Activated CD8-positive, alpha-beta memory T cell treated with anti-CD3 and anti-CD28 coated beads, Interleukin-2, amount 50 U/mL, for 1 hour (primary cell): ENCODE measurements around the gene APP.
"Not testable (repeated sequence)": the region's sequence is repeated elsewhere in the genome, so short reads cannot be mapped to it uniquely, and the experiment has no call there.

ENCODE experiments used
- DNase-seq: peaks from one replicate; pipeline ENCODE4 v3.0.0-alpha.2; 2020; ENCODE audit errors: extremely low read depth

APP gene

DNA sequence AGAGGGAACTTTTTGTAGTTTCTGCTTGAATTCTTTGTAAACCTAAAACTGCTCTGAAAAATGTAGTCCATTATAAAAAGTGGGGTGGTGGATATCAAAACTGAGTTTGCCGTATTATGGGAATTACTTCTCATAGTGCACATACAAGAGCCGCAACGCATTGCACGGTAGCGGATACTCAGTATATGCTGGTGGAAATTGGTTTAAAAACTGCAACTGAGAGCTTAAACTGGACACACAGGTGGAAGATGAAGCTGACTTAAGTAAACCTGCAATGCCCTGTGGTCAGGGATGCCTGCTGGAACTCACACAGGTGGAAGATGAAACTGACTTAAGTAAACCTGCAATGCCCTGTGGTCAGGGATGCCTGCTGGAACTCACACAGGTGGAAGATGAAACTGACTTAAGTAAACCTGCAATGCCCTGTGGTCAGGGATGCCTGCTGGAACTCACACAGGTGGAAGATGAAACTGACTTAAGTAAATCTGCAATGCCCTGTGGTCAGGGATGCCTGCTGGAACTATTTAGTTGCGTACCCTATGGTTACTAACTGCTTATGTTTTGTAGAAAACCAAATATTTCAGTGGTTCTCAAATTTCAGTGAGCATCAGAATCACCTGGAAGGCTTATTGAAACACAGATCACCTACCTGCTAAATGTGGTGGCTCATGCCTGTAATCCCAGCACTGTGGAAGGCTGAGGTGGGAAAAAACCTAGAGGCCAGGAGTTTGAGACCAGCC is 147.8 kb downstream of the APP start:
- DNase-seq, result not testable (repeated sequence)

DNA sequence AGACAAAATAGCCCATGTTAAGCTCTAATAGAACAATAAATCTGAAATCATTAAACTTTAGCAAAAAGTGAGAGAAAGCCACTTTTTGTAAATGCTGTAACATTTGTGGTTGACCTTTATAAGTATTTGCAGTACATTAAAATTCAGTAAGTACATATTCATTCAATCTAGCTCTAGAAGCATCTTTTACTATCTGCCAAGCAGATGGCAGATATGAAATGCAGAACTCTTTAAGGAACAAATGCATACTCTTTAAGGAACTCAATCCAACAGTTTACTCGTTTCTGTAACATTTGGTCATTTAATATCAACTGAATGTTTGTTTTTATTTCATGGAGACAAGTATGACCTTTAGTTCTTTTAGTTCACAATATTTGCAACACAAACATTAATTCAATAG is 150.1 kb downstream of the APP start:
- DNase-seq, result no peak

DNA sequence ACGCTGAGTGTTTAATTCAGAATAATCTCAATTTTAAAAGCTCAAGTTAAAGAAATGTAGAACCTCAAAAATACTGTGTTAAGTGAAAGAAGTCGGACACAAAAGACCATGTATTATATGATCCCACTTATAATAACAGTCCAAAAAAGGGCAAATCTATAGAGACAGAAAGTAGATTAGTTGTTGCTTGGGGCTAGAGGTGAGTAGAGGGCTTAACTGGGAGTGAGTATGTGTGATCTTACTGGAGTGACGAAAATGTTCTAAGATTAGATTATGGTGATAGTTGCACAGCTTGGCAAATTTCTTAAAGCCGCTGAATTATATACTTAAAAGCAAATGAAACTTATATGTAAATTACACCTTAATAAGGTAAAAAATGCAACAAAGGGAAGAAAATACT is 150.5 kb downstream of the APP start:
- no peak for DNase-seq

DNA sequence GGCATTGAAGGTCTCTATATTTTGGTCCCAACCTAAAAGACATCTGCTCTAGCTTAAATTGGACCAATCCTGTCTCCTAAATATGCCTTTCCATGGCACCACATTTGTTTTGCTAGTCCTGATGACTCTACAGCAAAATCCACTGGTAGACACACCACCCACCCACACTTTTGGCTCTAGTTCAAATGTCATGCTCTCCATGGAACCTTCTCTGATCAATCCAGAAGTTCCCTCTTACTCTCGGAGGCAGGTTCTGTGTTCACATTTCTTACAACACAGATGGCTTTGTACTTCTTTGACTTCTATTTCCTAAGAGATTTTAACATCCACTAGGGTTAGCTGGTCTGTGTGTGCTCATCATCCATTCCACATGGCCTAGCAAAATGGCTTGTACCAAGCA is 151.3 kb downstream of the APP start:
- no peak for DNase-seq

DNA sequence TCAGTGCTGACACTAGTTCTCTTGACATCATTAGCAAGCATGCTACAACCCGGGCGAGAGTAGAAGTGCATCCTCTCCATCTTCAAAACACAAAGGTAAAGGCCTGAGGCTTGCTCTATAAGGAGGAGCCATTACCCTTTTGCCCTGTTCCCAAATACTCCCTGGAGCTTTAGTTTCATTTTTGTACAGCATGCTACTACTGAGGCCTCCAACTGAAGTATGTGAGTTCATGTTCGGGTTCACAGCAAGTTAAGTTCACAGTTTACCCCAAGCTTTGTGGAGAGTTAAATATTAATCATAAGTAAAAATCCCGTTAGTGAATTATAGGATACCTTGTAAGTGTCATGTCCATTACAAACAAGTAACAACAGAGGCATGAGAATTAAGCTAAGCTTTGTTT is 156.6 kb downstream of the APP start:
- no peak for DNase-seq

DNA sequence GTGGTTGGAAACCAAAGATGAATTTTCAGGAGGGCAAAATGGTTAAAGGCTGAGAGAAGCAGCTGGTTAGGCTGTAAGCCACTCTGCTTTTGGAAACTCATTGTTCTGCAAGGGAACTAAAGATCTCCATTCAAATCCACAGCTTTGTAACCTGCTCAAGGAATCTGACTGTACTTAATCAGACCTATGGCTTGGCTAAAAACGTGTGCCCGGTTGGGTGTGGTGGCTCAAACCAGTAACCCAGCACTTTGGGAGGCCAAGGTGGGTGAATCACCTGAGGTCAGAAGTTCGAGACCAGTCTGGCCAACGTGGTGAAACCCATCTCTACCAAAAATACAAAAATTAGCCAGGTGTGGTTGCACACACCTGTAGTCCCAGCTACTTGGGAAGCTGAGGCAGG is 158.1 kb downstream of the APP start:
- DNase-seq, result not testable (repeated sequence)

DNA sequence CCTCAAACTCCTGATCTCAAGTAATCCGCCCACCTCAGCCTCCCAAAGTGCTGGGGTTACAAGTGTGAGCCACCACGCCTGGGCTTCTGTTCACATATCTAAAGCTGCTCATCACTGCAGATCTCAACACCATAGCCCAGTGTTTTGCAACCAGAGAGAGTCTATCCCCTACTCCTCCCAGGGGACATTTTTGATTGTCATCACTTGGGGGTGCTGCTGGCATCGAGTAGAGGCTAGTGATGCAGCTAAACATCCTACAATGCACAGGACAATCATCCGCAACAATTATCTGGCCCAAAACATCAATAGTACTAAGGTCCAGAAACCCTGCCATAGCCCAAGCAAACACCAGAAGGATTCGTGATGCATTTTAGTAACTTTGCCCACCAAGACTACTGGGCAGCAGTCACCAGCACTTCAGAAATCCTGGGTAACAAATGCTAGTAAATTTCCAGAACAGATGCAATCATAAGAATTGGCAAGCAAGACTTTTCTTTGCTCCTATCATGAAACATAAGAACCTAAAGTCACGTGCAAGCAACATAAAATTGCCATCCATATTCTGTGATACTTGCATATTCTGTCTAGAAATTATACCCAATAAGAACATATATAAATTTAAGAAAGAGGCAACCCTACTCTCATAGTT is 159.2 kb downstream of the APP start:
- DNase-seq, result no peak

DNA sequence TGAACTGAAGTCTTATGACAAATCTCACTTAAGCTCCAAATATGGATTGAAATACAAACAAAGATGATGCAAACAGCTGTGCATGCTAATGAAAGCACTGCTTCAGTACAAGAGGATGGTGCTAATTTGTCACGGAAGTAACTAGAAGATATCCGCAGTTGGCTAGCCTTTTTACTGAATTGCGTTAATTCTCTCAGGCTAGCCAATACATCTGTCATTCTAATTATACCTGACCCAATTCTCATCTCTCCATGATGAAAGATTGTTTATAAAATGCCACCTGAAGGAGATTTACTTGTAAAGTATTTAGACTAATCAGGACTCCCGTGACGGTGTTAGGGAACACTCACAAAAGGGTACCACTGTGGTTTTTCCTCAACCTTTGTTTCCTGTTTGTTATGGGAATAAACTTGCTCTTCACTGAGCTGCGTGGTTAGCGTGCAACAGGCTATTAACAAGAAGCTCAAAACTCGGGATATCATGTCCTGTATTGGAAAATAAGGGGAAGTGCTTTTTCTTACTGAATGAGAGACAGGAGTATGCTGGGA is 162.5 kb downstream of the APP start:
- DNase-seq, result no peak

DNA sequence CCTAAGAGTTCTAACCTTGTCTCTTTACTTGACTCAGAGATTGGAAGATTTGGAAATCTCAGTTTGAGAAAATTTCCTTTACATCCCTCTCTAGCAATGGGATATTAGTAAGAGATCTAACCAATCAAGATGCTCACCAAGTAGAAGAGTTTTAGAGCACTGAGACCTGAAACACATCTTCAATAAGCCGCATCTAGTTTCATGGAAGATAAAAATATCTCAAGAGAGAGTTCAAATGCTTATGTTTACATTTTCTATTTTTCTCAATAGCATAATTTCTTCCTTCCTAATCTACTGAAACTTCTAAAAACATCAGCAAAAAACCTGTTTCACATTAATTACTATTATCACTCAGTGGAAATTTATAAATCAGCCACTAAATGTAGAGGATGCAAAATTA is 165.1 kb downstream of the APP start:
- DNase-seq, result no peak

DNA sequence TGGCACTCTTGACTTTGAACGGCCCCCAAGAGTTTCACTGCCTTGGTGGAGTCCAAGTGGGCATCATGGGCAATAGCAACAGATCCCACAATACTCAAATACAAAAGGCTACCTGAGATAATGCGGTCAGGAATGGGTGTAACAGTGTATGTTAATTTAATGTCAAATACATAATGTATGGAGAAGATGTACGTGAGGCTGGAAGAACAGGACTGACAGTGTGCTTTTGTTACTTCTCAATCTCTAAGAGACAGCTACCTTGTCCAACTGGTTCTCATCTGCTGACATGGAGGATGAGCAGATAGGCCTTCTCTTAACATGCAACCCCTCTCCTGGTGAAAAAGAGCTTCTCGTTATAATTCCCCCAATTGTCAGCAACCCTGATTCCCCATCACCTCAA is 167.2 kb downstream of the APP start:
- no peak for DNase-seq

DNA sequence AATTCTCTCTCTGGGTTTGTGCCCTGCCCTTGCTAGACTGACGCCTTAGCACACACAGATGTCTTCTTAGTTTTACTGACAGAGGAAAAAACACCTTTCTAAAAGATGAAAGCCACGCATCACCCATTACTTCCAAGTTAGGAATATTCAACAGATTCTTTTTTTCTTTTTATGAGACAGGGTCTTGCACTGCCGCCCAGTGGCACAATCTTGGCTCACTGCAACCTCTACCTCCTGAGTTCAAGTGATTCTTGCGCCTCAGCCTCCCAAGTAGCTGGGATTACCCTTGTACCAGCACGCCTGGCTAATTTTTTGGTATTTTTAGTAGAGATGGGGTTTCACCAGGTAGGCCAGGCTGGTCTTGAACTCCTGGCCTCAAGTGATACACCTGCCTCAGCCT is 169.2 kb downstream of the APP start:
- DNase-seq, result no peak

DNA sequence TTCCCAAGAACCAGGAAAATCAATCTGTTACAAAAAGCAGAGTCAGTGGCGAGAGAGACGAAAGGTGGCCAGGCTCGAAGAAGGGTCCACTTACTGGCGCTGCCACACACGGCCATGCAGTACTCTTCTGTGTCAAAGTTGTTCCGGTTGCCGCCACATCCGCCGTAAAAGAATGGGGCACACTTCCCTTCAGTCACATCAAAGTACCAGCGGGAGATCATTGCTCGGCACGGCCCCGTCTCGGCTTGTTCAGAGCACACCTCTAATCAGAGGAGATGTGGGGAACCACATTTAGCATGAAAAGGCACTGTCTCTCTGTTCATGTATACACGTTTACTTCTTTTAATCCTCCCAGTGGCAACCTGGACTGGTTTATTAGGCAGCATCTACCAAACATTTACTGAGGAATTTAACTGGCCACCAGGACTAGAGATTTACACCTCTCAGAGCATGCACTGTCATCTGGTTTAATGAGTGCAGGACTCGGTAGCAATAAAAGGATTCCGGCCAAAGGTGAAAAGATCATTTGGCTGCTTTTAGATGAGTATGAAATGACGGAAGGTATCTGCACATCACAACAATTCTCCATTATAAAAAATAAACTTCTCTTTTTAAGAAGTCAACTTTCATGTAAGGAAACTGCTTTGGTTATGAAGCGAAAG is 170.5 kb downstream of the APP start:
- no peak for DNase-seq

DNA sequence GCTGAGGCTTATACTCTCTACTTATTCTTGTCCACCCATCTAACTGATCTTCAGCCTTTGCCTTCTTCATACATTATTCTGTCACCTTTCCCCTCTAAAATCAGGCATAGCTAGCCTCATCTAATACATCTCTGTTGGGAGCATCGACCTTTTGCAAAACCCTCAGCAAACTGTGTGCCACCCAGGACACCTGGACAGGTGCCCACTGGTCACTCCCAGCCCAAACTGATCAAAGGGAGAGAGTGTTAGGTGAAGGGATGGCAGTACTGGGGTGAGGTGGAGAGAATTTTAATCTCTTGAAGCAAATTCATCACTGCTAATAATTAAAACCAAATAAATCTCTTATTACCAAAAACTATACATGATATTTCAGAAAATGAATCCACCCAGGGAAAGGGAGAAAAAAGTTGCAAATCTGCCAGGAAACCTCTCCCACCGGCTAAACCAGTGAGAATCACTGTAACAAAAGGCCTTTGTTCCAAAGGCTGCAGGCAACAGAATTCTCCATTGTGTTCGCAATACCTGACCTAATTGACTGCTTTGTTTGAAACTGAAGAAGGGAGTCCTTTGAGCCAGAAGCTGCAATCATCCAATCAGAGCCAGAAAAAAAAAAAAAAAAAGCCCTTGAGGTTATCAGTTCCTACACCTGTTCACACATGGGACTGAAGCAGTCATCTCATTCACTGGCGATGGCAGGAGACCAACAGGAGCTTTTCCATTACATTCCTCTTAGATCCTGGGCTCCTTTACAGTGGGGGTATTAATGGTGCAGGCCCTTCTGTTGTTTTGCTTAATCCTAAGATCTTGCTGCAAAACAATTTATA is 172.6 kb downstream of the APP start:
- DNase-seq, result no peak

DNA sequence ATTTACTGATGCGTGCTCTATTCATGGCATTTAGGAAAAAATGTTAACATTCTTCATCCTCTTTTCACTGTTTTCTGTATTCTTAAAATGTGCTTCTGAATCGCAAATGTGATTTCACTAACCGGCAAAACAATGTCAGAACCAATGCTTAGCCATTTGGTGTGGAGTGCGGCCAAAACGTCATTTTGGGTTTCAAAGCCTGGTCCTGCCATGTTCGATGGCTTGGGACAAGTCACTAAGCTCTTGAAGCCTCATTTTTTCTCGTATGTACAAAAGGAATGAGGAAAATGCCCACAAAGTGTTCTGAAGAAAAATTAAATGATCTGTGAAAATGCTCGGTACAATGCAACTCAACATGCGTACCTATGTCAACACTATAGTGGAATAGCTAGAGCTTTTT is 175.3 kb downstream of the APP start:
- DNase-seq, result no peak

DNA sequence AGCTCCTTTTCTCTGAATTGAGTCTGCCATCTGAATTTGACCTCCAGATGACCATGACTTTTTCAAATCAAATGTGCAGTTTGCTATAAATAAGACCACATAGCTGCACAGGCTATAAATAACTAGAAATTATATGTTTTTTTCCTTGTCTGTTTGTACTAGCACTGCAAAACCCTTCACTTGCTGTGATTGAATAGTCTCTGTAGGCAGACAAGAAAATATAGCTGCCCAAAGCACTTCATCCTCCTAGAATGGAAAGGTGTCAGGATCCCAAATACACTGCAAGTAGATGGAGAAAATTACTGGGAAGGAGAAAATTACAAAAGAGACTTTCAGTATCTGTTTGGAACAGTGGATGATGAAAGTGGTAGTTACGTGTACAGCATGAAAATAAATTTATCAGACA is 175.8 kb downstream of the APP start:
- DNase-seq, result no peak

DNA sequence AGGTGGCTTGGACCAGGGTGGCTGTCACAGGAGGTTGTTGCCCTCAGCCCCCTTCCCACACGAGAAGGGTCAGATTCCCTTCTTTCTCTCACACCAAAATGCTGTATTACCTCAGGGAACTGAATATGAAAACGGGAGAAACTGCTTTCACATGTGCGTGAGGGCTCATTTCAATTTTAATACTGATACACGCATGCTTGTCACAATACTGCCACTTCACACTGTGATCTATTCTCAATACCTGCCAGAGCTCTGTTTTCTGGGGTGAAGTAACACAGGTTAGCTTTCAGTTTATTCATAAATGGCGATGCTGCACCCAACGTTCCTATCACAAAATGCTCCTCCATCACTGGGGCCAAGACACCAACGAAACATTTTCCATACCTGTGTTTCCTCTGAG is 181.8 kb downstream of the APP start:
- DNase-seq, result no peak

DNA sequence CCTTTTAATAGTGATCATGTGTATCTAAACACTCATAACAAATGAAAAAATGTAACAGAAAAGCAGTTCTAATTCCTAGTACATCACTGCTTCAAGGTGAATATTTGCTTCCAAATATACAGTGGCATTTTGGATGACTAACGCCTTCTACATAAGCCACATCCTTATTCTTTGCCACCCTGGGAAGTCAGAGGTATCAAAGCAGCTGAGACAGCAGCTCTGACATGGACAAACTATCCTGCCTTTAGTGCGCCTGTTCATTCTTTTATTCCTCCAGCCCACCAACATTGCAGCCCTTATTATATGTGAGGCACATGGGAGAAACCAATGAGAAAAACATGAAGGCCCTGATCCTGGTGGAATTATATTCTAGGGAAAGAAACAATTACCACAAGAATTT is 183.0 kb downstream of the APP start:
- no peak for DNase-seq

DNA sequence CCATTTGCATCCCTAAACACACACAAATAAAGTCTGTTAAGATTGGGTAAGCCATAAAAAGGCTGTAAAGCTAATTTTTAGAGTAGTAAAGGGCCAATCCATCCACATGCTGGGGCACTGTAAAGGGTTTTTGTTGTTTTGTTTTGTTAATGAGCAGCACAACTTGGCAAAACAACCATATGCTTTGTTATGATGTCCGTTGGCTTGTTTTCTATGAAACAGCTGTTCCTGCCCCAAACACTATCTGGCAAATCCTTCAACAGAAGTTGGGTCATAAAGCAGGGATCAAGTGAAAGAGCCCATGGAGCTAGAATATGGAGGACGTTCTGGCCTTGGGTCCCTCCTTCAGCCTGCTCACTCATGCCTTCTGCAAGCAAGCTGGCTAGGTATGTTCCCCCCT is 183.6 kb downstream of the APP start:
- no peak for DNase-seq

DNA sequence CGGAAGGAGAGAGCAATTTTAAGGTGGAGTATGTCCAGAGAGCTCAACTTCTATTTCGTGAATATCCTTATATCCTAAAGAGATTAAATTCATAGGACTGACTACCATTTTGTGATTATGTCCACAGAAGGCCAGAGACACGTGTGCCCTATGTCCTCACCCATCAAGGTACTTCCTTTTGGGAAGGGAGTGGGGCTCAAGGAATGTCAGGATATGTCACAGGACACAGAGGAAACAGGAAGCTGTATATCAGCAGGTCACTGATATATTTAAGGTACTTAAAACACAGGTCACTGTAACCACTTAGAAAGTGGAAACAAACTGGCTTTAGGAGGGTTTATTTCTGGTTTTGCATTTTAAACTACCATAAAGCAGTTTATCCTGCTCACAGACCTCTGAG is 184.6 kb downstream of the APP start:
- DNase-seq, result no peak

DNA sequence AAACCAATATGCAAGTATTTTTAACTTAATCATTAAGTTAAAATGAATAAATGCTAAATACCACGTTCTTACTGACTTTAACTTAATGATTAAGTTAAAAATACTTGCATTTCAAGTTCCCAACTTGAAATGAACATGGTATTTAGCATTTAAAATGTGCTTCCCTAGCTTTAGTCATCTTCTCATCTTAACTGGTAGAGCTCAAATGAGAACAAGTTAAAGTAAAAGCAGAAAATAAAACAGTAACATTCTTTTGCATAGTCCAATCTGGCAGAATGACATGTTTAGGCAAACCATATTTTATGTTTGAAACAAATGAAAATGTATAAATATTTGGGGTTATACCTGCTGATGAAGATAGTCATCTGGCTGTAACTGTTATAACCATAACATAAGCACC is 186.0 kb downstream of the APP start:
- DNase-seq, result no peak

DNA sequence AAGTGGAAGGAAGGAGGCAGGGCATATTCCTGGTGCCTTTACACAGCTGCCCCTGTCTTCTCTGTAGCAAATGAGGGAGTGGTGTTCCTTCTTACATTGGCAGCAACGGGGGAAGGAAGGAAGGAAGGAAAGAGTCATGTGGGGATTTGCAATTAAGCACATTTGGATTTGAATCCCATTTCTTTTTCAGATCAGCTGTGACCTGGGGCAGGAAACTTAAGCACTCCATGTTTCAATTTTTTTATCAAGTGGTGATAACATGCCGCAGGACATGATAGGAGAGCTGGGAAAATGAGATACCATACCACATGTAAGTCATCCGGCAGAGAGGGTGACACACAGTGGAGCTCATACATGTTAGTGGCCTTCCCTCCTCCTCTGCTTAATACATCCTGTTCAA is 186.8 kb downstream of the APP start:
- no peak for DNase-seq

DNA sequence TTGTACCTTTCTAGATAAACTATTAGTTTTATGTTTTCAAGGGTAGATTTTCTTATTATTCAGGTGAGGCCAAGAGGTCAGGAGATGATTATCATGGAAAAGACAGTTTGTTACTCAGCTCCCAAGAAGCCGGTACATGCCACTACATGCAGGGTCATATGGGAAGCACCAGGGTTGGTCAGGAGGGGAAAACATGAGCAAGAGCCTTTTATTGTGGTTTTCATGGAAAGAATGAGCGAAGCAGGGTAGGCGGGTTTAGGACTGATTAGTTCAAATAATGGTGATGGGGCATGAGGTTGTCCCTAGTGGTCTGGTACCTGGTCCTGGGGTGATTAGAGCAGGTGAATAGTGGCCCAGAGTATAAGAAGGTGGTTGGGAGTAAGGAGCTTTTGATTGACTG is 189.9 kb downstream of the APP start:
- DNase-seq, result no peak
